Heart left ventricle (tissue), 13 donors: ENCODE data around the gene LRRC27.

Experiments used
- CTCF ChIP-seq, 12 donors: fragments of 200-600 bp; sonication (generic) in 4 of 12; IDR thresholded peaks; one replicate each; pipeline versions ENCODE4 v1.5.0 to v1.8.0; 2018 to 2022; ENCODE audit warnings: antibody characterized with exemption in 12 of 12, mild to moderate bottlenecking in 5 of 12
- POLR2A ChIP-seq, 2 donors: fragments of 450-650 bp; IDR thresholded peaks; one replicate each; pipeline ENCODE4 v1.6.1; 2017; ENCODE audit warnings: antibody characterized with exemption in 2 of 2, mild to moderate bottlenecking in 2 of 2, moderate library complexity in 2 of 2
- donor health status: ischemic (EF 13 %, LVEDD 7.1; RV severe dilation, severe dysfunction).
- donor health status: DM: no; HTN: yes; CAD: no.
- donor health status: DM: no; HTN: no; CAD: no.
- donor health status: ischemic (EF 25% LVEDD 6.9; RV normal size, moderate dysfunction).
- donor health status: ischemic (EF 25% LVEDD 5.7; RV mildly dilated, moderate dysfunction).
- donor health status: ischemic (EF 35%, LVEDD 5.7; RV mildly dilated, moderate dysfunction).
- donor health status: nonischemic (EF 11% LVEDD 7.7; RV severe dilation, severe dysfunction).
- donor health status: DM: yes; HTN: yes; CAD: no.
- donor health status: PGD.
- donor health status: ischemic (EF 29% LVEDD 5.4; RV normal size, mild dysfunction).
- donor health status: nonischemic (EF 23%, LVEDD 6.1; RV moderate dilation, normal function).

GRCh38 chr10:132377326-132377725 is 45.3 kb downstream of the LRRC27 start:
- TF ChIP-seq CTCF (IDR thresholded peaks at IDR 0.05) (no peak), POLR2A (IDR thresholded peaks at IDR 0.05) (no peak)
